HG03196 (cell line): ENCODE data around the gene MICU1.
"Not testable (repeated sequence)": the region's sequence is repeated elsewhere in the genome, so short reads cannot be mapped to it uniquely, and the experiment has no call there.

Experiments used
- ATAC-seq: cut with Tn5 transposase; IDR thresholded peaks from one replicate; pipeline ENCODE4 v1.9.1; 2021; ENCODE audit not compliant: unreplicated experiment

MICU1 gene

GRCh38 chr10:72563327-72563932, 62.4 kb downstream of the MICU1 start:
- peak; percentile 59 for ATAC-seq

- ATAC-seq, result no peak
Measured at GRCh38 chr10:72561745-72562166, 64.1 kb downstream of the MICU1 start.

GRCh38 chr10:72557362-72557761, 68.5 kb downstream of the MICU1 start:
- no peak for ATAC-seq

GRCh38 chr10:72552857-72553256, 73.0 kb downstream of the MICU1 start:
- ATAC-seq, result no peak

- no peak for ATAC-seq
Measured at GRCh38 chr10:72550239-72550638, 75.6 kb downstream of the MICU1 start.

- ATAC-seq, result no peak
Measured at GRCh38 chr10:72545546-72545945, 80.3 kb downstream of the MICU1 start.

GRCh38 chr10:72543855-72544254, 82.0 kb downstream of the MICU1 start:
- not testable (repeated sequence) for ATAC-seq

GRCh38 chr10:72542396-72542815, 83.5 kb downstream of the MICU1 start:
- no peak for ATAC-seq

GRCh38 chr10:72541337-72541736, 84.5 kb downstream of the MICU1 start:
- no peak for ATAC-seq

- no peak for ATAC-seq
Measured at GRCh38 chr10:72540193-72540807, 85.6 kb downstream of the MICU1 start.

GRCh38 chr10:72539137-72539536, 86.7 kb downstream of the MICU1 start:
- no peak for ATAC-seq

GRCh38 chr10:72525689-72526088, 100.2 kb downstream of the MICU1 start:
- no peak for ATAC-seq

GRCh38 chr10:72525277-72525676, 100.6 kb downstream of the MICU1 start:
- no peak for ATAC-seq

- no peak for ATAC-seq
Measured at GRCh38 chr10:72524489-72524888, 101.4 kb downstream of the MICU1 start.

GRCh38 chr10:72523932-72524396, 101.9 kb downstream of the MICU1 start:
- ATAC-seq, result no peak

GRCh38 chr10:72523062-72523461, 102.8 kb downstream of the MICU1 start:
- ATAC-seq, result no peak

- ATAC-seq, result no peak
Measured at GRCh38 chr10:72517244-72517643, 108.6 kb downstream of the MICU1 start.

GRCh38 chr10:72515455-72515854, 110.4 kb downstream of the MICU1 start:
- no peak for ATAC-seq

GRCh38 chr10:72513910-72514309, 112.0 kb downstream of the MICU1 start:
- no peak for ATAC-seq

- ATAC-seq, result no peak
Measured at GRCh38 chr10:72511459-72511858, 114.4 kb downstream of the MICU1 start.

- no peak for ATAC-seq
Measured at GRCh38 chr10:72509941-72510340, 115.9 kb downstream of the MICU1 start.

- ATAC-seq, result no peak
Measured at GRCh38 chr10:72509206-72509799, 116.6 kb downstream of the MICU1 start.
